OCI-LY7 (cell line): Measurements from ENCODE around the gene ELF2.

ENCODE experiments used
- EZH2phosphoT487 ChIP-seq: fragments of 200-600 bp; sonication (generic); IDR thresholded peaks from 2 replicates; pipeline ENCODE4 v1.6.1; 2018; ENCODE audit warnings: low read depth, borderline replicate concordance, mild to moderate bottlenecking, mixed run types, antibody characterized with exemption, low read length, moderate library complexity, mixed read lengths
- TF ChIP-seq, protein P1 (sequence below): fragments of 200-600 bp; sonication (generic); conservative IDR thresholded peaks from 2 replicates; pipeline ENCODE4 v1.5.1; 2014; ENCODE audit warnings: mild to moderate bottlenecking, antibody characterized with exemption, low read length, moderate library complexity, mixed read lengths

GRCh38 chr4:139025841-139026240, 151.2 kb downstream of the ELF2 start:
- TF ChIP-seq, protein P1, sequence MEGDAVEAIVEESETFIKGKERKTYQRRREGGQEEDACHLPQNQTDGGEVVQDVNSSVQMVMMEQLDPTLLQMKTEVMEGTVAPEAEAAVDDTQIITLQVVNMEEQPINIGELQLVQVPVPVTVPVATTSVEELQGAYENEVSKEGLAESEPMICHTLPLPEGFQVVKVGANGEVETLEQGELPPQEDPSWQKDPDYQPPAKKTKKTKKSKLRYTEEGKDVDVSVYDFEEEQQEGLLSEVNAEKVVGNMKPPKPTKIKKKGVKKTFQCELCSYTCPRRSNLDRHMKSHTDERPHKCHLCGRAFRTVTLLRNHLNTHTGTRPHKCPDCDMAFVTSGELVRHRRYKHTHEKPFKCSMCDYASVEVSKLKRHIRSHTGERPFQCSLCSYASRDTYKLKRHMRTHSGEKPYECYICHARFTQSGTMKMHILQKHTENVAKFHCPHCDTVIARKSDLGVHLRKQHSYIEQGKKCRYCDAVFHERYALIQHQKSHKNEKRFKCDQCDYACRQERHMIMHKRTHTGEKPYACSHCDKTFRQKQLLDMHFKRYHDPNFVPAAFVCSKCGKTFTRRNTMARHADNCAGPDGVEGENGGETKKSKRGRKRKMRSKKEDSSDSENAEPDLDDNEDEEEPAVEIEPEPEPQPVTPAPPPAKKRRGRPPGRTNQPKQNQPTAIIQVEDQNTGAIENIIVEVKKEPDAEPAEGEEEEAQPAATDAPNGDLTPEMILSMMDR: no peak
- TF ChIP-seq EZH2phosphoT487: no peak
